Neural cell (in vitro differentiated cells): Measurements from ENCODE around the gene SYT2. TPM values are rescaled to one million over a fixed set of nuclear protein-coding genes. Genes with fewer than 3 reads are reported as not detected.

Source experiments
- H2AFZ ChIP-seq: fragments of 200-600, 300-800 bp; sonication (generic), shearing (Covaris generic); 2 replicates; pipeline ENCODE4 v1.6.0; 2014; ENCODE audit warnings: low read depth, mild to moderate bottlenecking, antibody characterized with exemption, low read length, moderate library complexity
- H3F3A ChIP-seq: fragments of 200-600 bp; shearing (Covaris generic); 2 replicates; pipeline ENCODE4 v1.6.1; 2016; ENCODE audit warnings: mild to moderate bottlenecking, moderate library complexity, mixed read lengths, antibody characterized with exemption, low read length; ENCODE audit not compliant: insufficient read depth, poor library complexity, severe bottlenecking
- H3K27ac ChIP-seq: fragments of 200-600, 300-800 bp; sonication (generic), shearing (Covaris generic); 2 replicates; pipeline ENCODE4 v1.5.1; 2014; ENCODE audit warnings: mild to moderate bottlenecking, low read length, moderate library complexity
- H3K27me3 ChIP-seq: fragments of 300-800, 200-600 bp; sonication (generic), shearing (Covaris generic); 2 replicates; pipeline ENCODE4 v1.6.0; 2014; ENCODE audit warnings: mild to moderate bottlenecking, low read depth, low read length, moderate library complexity; ENCODE audit not compliant: insufficient read depth
- H3K36me3 ChIP-seq: fragments of 300-800, 200-600 bp; sonication (generic), shearing (Covaris generic); 2 replicates; pipeline ENCODE4 v1.5.1; 2014; ENCODE audit warnings: mild to moderate bottlenecking, antibody characterized with exemption, low read length, moderate library complexity; ENCODE audit not compliant: insufficient read depth
- H3K4me2 ChIP-seq: fragments of 300-800, 200-600 bp; sonication (generic), shearing (Covaris generic); 2 replicates; pipeline ENCODE4 v1.6.0; 2014; ENCODE audit warnings: mild to moderate bottlenecking, low read length
- H3K4me3 ChIP-seq: fragments of 300-800, 200-600 bp; sonication (generic), shearing (Covaris generic); 2 replicates; pipeline ENCODE4 v1.5.1; 2014; ENCODE audit warnings: mild to moderate bottlenecking, low read length, moderate library complexity
- H3K79me2 ChIP-seq: fragments of 200-600 bp; shearing (Covaris generic); replicated peaks from 2 replicates; pipeline ENCODE4 v1.6.0; 2014; ENCODE audit warnings: mild to moderate bottlenecking, low read length, moderate library complexity; ENCODE audit not compliant: insufficient read depth
- H3K9ac ChIP-seq: fragments of 300-800, 200-600 bp; sonication (generic), shearing (Covaris generic); 2 replicates; pipeline ENCODE4 v1.6.1; 2016; ENCODE audit warnings: mild to moderate bottlenecking, low read length, mixed read lengths
- H3K9me2 ChIP-seq: fragments of 200-600 bp; shearing (Covaris generic); 2 replicates; pipeline ENCODE4 v1.6.1; 2016; ENCODE audit warnings: mild to moderate bottlenecking, low read length, mixed read lengths; ENCODE audit not compliant: insufficient read depth
- H3K9me3 ChIP-seq: fragments of 200-600, 300-800 bp; sonication (generic), shearing (Covaris generic); 2 replicates; pipeline ENCODE4 v1.6.1; 2016; ENCODE audit warnings: mild to moderate bottlenecking, mixed run types, low read length, moderate library complexity, mixed read lengths
- H4K20me1 ChIP-seq: fragments of 200-600 bp; shearing (Covaris generic); 2 replicates; pipeline ENCODE4 v1.6.1; 2016; ENCODE audit warnings: mild to moderate bottlenecking, mixed run types; ENCODE audit not compliant: insufficient read depth
- EP300 ChIP-seq: fragments of 450-650 bp; conservative IDR thresholded peaks from 2 replicates; pipeline ENCODE4 v1.6.1; 2014; ENCODE audit warnings: antibody characterized with exemption, mild to moderate bottlenecking, moderate library complexity; ENCODE audit not compliant: poor library complexity, severe bottlenecking
- EZH2 ChIP-seq: fragments of 200-600, 300-800 bp; shearing (Covaris generic), sonication (generic); IDR thresholded peaks from 2 replicates; pipeline ENCODE4 v1.6.1; 2014; ENCODE audit warnings: antibody characterized with exemption, low read length, borderline replicate concordance, mild to moderate bottlenecking; ENCODE audit not compliant: insufficient read depth, poor library complexity, severe bottlenecking
- MXI1 ChIP-seq: fragments of 450-650 bp; conservative IDR thresholded peaks from 2 replicates; pipeline ENCODE4 v1.6.1; 2014; ENCODE audit warnings: antibody characterized with exemption, mild to moderate bottlenecking; ENCODE audit not compliant: poor library complexity, severe bottlenecking
- POLR2AphosphoS5 ChIP-seq: IDR thresholded peaks from 2 replicates; pipeline ENCODE4 v1.6.1; 2012
- RAD21 ChIP-seq: fragments of 450-650 bp; conservative IDR thresholded peaks from 2 replicates; pipeline ENCODE4 v1.6.1; 2014; ENCODE audit warnings: antibody characterized with exemption, mild to moderate bottlenecking, moderate library complexity
- SMC3 ChIP-seq: fragments of 450-650 bp; conservative IDR thresholded peaks from 2 replicates; pipeline ENCODE4 v1.6.1; 2014; ENCODE audit warnings: antibody characterized with exemption, mild to moderate bottlenecking, moderate library complexity; ENCODE audit not compliant: poor library complexity
- TAF1 ChIP-seq: IDR thresholded peaks from 2 replicates; pipeline ENCODE4 v1.6.1; 2012; ENCODE audit warnings: low read depth
- polyA plus RNA-seq: library from polyadenylated mRNA; depleted of rRNA; stranded (reverse); fragments of >200 nt; gene quantifications from 2 replicates; pipeline ENCODE4 v1.2.3, GENCODE V29; 2014
- TF ChIP-seq, protein P1 (sequence below): fragments of 450-650 bp; IDR thresholded peaks from 2 replicates; pipeline ENCODE4 v1.5.1; 2014; ENCODE audit warnings: antibody characterized with exemption, mild to moderate bottlenecking, moderate library complexity; ENCODE audit not compliant: poor library complexity, severe bottlenecking
- TF ChIP-seq, protein P2 (sequence below): IDR thresholded peaks from 2 replicates; pipeline ENCODE4 v1.6.1; 2012; ENCODE audit warnings: borderline replicate concordance

SYT2 gene
- polyA plus RNA-seq, 1 donor from 2014 or later: 0.04 TPM

DNA sequence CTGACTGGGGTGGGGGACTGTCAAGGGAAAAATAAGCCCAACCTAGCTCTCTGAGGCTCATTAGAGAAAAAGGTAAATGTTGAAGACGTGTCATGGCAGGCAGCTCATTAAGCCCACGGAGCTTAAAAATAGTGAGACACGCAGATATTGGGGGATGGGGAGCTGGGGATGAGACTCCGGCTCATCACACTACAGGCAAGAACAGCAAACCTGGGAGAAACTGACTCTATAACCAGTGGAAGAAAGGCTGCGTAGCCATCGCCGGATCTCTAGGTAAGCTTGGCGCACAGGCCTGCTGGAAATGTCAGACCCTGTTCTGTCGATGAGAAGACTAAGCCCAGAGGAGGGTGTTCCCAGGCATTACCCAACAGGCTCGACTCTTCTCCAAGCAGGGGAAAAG lies 78.0 kb downstream of the SYT2 start:
- H3K79me2 ChIP-seq: no peaks in the 10 kb centered on the region
- no peak overlapping the region for H3K4me3 ChIP-seq
- H2AFZ ChIP-seq: no peak overlapping the region
- no peaks in the 10 kb centered on the region for H3K36me3 ChIP-seq
- no peaks in the 10 kb centered on the region for H3F3A ChIP-seq
- no peaks in the 10 kb centered on the region for H3K27me3 ChIP-seq
- no peaks in the 10 kb centered on the region for H3K9me2 ChIP-seq
- H4K20me1 ChIP-seq: no peaks in the 10 kb centered on the region
- no peak overlapping the region for H3K27ac ChIP-seq
- TF ChIP-seq MXI1 (no peak), POLR2AphosphoS5 (no peak), EZH2 (no peak), SMC3 (no peak), RAD21 (no peak), EP300 (no peak), TAF1 (no peak)
- TF ChIP-seq, protein P1, sequence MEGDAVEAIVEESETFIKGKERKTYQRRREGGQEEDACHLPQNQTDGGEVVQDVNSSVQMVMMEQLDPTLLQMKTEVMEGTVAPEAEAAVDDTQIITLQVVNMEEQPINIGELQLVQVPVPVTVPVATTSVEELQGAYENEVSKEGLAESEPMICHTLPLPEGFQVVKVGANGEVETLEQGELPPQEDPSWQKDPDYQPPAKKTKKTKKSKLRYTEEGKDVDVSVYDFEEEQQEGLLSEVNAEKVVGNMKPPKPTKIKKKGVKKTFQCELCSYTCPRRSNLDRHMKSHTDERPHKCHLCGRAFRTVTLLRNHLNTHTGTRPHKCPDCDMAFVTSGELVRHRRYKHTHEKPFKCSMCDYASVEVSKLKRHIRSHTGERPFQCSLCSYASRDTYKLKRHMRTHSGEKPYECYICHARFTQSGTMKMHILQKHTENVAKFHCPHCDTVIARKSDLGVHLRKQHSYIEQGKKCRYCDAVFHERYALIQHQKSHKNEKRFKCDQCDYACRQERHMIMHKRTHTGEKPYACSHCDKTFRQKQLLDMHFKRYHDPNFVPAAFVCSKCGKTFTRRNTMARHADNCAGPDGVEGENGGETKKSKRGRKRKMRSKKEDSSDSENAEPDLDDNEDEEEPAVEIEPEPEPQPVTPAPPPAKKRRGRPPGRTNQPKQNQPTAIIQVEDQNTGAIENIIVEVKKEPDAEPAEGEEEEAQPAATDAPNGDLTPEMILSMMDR: no peak
- TF ChIP-seq, protein P2, sequence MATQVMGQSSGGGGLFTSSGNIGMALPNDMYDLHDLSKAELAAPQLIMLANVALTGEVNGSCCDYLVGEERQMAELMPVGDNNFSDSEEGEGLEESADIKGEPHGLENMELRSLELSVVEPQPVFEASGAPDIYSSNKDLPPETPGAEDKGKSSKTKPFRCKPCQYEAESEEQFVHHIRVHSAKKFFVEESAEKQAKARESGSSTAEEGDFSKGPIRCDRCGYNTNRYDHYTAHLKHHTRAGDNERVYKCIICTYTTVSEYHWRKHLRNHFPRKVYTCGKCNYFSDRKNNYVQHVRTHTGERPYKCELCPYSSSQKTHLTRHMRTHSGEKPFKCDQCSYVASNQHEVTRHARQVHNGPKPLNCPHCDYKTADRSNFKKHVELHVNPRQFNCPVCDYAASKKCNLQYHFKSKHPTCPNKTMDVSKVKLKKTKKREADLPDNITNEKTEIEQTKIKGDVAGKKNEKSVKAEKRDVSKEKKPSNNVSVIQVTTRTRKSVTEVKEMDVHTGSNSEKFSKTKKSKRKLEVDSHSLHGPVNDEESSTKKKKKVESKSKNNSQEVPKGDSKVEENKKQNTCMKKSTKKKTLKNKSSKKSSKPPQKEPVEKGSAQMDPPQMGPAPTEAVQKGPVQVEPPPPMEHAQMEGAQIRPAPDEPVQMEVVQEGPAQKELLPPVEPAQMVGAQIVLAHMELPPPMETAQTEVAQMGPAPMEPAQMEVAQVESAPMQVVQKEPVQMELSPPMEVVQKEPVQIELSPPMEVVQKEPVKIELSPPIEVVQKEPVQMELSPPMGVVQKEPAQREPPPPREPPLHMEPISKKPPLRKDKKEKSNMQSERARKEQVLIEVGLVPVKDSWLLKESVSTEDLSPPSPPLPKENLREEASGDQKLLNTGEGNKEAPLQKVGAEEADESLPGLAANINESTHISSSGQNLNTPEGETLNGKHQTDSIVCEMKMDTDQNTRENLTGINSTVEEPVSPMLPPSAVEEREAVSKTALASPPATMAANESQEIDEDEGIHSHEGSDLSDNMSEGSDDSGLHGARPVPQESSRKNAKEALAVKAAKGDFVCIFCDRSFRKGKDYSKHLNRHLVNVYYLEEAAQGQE: no peak
- H3K4me2 ChIP-seq: no peak overlapping the region
- no peak overlapping the region for H3K9ac ChIP-seq
- no peaks in the 10 kb centered on the region for H3K9me3 ChIP-seq

DNA sequence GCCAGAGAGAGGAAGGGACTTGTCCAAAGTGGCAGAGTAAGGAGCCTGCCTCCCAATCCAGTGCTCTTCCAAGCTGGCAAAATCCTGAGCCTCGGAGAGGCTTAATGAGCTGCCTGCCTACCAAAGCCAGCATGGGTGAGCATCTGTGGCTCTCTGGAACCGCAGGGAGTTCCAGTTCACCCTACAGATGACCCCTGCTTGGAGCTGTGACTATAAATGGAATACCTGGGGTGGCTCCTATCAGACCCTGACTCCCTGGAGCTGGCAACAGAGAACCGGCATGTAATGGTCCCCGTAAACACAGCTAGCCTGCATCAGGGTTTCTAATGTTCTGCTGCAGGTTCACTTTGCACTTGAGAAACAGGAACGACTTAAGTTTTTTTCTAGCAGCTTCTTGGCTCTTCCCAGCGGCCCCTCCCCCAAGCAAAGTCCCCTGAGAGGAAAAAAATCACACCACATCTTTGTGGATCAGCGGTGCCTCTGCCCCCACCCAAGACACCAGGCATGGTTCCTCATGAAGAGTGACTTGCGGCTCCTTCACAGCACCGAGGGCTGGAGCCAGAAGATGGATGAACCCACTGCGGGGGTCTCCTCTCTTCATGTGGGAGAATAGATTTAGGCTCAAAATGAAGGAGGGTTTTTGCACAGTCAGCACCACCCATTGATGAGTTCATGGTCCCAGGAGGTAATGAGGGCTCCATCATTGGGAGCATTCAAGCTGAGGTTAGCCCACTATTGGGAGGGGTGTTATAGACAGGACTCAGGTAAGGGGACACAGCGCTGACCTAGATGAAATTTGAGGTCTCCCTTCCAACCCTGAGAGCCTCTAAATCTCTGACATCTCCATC lies 79.0 kb downstream of the SYT2 start:
- H3K9ac ChIP-seq: no peak overlapping the region
- H3F3A ChIP-seq: no peaks in the 10 kb centered on the region
- no peaks in the 10 kb centered on the region for H3K9me3 ChIP-seq
- no peak overlapping the region for H3K4me2 ChIP-seq
- H3K4me3 ChIP-seq: no peak overlapping the region
- no peak overlapping the region for H3K27ac ChIP-seq
- no peaks in the 10 kb centered on the region for H3K36me3 ChIP-seq
- TF ChIP-seq, protein P2: no peak
- TF ChIP-seq EZH2: no peak
- no peak for TF ChIP-seq TAF1
- no peak for TF ChIP-seq POLR2AphosphoS5
- no peak for TF ChIP-seq EP300
- no peak for TF ChIP-seq MXI1
- TF ChIP-seq, protein P1: no peak
- no peak for TF ChIP-seq RAD21
- TF ChIP-seq SMC3: no peak
- no peaks in the 10 kb centered on the region for H3K27me3 ChIP-seq
- no peaks in the 10 kb centered on the region for H4K20me1 ChIP-seq
- H3K79me2 ChIP-seq: no peaks in the 10 kb centered on the region
- no peak overlapping the region for H2AFZ ChIP-seq
- H3K9me2 ChIP-seq: no peaks in the 10 kb centered on the region
